Endodermal cell (in vitro differentiated cells): ENCODE measurements around the gene CREB3L2. TPM values are rescaled to one million over a fixed set of nuclear protein-coding genes. Genes with fewer than 3 reads are reported as not detected.

ENCODE experiments used
- DNase-seq: peaks from one replicate; pipeline ENCODE4 v3.0.0-alpha.2; 2017
- H3K27ac ChIP-seq: 2 replicates; pipeline ENCODE4 v1.5.1; 2013; ENCODE audit warnings: mild to moderate bottlenecking, low read depth, low read length, moderate library complexity
- H3K27me3 ChIP-seq: 2 replicates; pipeline ENCODE4 v1.6.1; 2013; ENCODE audit warnings: mild to moderate bottlenecking, low read length, moderate library complexity; ENCODE audit not compliant: insufficient read depth, control insufficient read depth, poor library complexity, severe bottlenecking
- H3K36me3 ChIP-seq: 2 replicates; pipeline ENCODE4 v1.7.0; 2013; ENCODE audit warnings: mild to moderate bottlenecking, low read length, moderate library complexity; ENCODE audit not compliant: control insufficient read depth, insufficient read depth
- H3K4me1 ChIP-seq: one replicate; pipeline ENCODE4 v1.7.0; 2013; ENCODE audit warnings: low read length; ENCODE audit not compliant: control insufficient read depth, insufficient read depth
- H3K4me3 ChIP-seq: 2 replicates; pipeline ENCODE4 v1.5.1; 2013; ENCODE audit warnings: mild to moderate bottlenecking, low read length, moderate library complexity
- H3K9ac ChIP-seq: 2 replicates; pipeline ENCODE4 v1.6.1; 2013; ENCODE audit warnings: mild to moderate bottlenecking, low read length, moderate library complexity; ENCODE audit not compliant: poor library complexity, severe bottlenecking; ENCODE audit errors: extremely low read depth
- H3K9me3 ChIP-seq: 2 replicates; pipeline ENCODE4 v1.6.1; 2013; ENCODE audit warnings: mild to moderate bottlenecking, low read length, moderate library complexity; ENCODE audit not compliant: control insufficient read depth
- H3K27ac Mint-ChIP-seq: 2 replicates; pipeline ENCODE4 v1.8.0; 2020; ENCODE audit warnings: mixed read lengths
- H3K27me3 Mint-ChIP-seq: 2 replicates; pipeline ENCODE4 v1.8.0; 2021; ENCODE audit warnings: mild to moderate bottlenecking, mixed read lengths; ENCODE audit not compliant: insufficient read depth
- H3K36me3 Mint-ChIP-seq: 2 replicates; pipeline ENCODE4 v1.8.0; 2020; ENCODE audit warnings: low read depth, mixed read lengths
- H3K4me1 Mint-ChIP-seq: 2 replicates; pipeline ENCODE4 v1.8.0; 2020; ENCODE audit warnings: mixed read lengths
- H3K4me3 Mint-ChIP-seq: 2 replicates; pipeline ENCODE4 v1.8.0; 2020; ENCODE audit warnings: mild to moderate bottlenecking, moderate library complexity, mixed read lengths
- H3K9me3 Mint-ChIP-seq: 2 replicates; pipeline ENCODE4 v1.8.0; 2020; ENCODE audit warnings: mild to moderate bottlenecking, mixed read lengths
- CTCF ChIP-seq: fragments of 200-600 bp; sonication (generic); conservative IDR thresholded peaks from 2 replicates; pipeline ENCODE4 v1.5.0; 2021; ENCODE audit warnings: antibody characterized with exemption, mild to moderate bottlenecking
- WGBS, 2 experiments: methylation state at CpG; one replicate each; pipeline versions ENCODE4 v1.1.5 to v1.1.7; 2013; ENCODE audit warnings: missing lambda C conversion rate in 2 of 2, mixed read lengths in 1 of 2; ENCODE audit not compliant: insufficient coverage in 1 of 2, insufficient read length in 1 of 2; 5-methylcytosine and 5-hydroxymethylcytosine counted together
- total RNA-seq, 2 donors: library from RNA; stranded (reverse); fragmentation: NEBNext Ultra II Directional in 1 of 2; extraction: Animal tissue kit (Norgen Biotek cat#: 25700) in 1 of 2; gene quantifications; 2 replicates in 1 of 2; 3 replicates in 1 of 2; pipeline ENCODE4 v1.2.1, GENCODE V29; 2021

CREB3L2 gene
- total RNA-seq, 2 donors from 2014 or later: 48.2 to 80.2 TPM

- H3K27me3 ChIP-seq: no peaks in the 10 kb centered on the region
- H3K36me3 Mint-ChIP-seq: peaks cover 15% of the 10 kb centered on the region
- peaks cover 68% of the 10 kb centered on the region for H3K4me1 Mint-ChIP-seq
- H3K27ac Mint-ChIP-seq: peak overlapping the region; percentile 94
- no peak for TF ChIP-seq CTCF
- H3K9me3 ChIP-seq: no peaks in the 10 kb centered on the region
- H3K4me3 Mint-ChIP-seq: no peak overlapping the region
- DNase-seq: no peak
- H3K27ac ChIP-seq: peak overlapping the region; percentile 74
- WGBS, 2 experiments: 64 to 72% methylated on average over 2 of the region's 2 CpGs
- peaks cover 39% of the 10 kb centered on the region for H3K4me1 ChIP-seq
- H3K4me3 ChIP-seq: peak overlapping the region; percentile 2
- H3K9me3 Mint-ChIP-seq: no peaks in the 10 kb centered on the region
- H3K36me3 ChIP-seq: peaks cover 8% of the 10 kb centered on the region
- H3K27me3 Mint-ChIP-seq: no peaks in the 10 kb centered on the region
- H3K9ac ChIP-seq: peak overlapping the region; percentile 75
Observed at GRCh38 chr7:137954614-137955013, 47.3 kb downstream of the CREB3L2 start.

GRCh38 chr7:137953665-137954470 is 48.0 kb downstream of the CREB3L2 start:
- no peaks in the 10 kb centered on the region for H3K9me3 Mint-ChIP-seq
- TF ChIP-seq CTCF: no peak
- H3K36me3 Mint-ChIP-seq: peaks cover 11% of the 10 kb centered on the region
- peak overlapping the region; percentile 36 for H3K4me3 Mint-ChIP-seq
- Histone ChIP-seq H3K9ac (peak overlapping the region; percentile 75), H3K36me3 (peaks cover 8% of the 10 kb centered on the region), H3K27me3 (no peaks in the 10 kb centered on the region), H3K9me3 (no peaks in the 10 kb centered on the region), H3K4me1 (peaks cover 39% of the 10 kb centered on the region), H3K27ac (peak overlapping the region; percentile 74), H3K4me3 (peak overlapping the region; percentile 17)
- peaks cover 71% of the 10 kb centered on the region for H3K4me1 Mint-ChIP-seq
- peak; percentile 84 for DNase-seq
- 37 to 46% methylated on average over 5 to 6 of the region's 6 CpGs for WGBS, 2 experiments
- H3K27me3 Mint-ChIP-seq: no peaks in the 10 kb centered on the region
- H3K27ac Mint-ChIP-seq: peak overlapping the region; percentile 94

GRCh38 chr7:137953043-137953664 is 48.7 kb downstream of the CREB3L2 start:
- no peak for DNase-seq
- Histone ChIP-seq H3K4me1 (peaks cover 40% of the 10 kb centered on the region), H3K9ac (peak overlapping the region; percentile 75), H3K9me3 (no peaks in the 10 kb centered on the region), H3K27ac (peak overlapping the region; percentile 74), H3K36me3 (peaks cover 8% of the 10 kb centered on the region), H3K27me3 (no peaks in the 10 kb centered on the region), H3K4me3 (peak overlapping the region; percentile 17)
- 39 to 94% methylated on average over 2 to 8 of the region's 8 CpGs for WGBS, 2 experiments
- Mint-ChIP-seq H3K9me3 (no peaks in the 10 kb centered on the region), H3K27me3 (no peaks in the 10 kb centered on the region), H3K27ac (peak overlapping the region; percentile 94), H3K4me1 (peaks cover 72% of the 10 kb centered on the region), H3K36me3 (peaks cover 5% of the 10 kb centered on the region), H3K4me3 (peak overlapping the region; percentile 36)
- TF ChIP-seq CTCF: no peak
